HepG2 (cell line): ENCODE data around the gene ZNF605. TPM values are rescaled to one million over a fixed set of nuclear protein-coding genes. Genes with fewer than 3 reads are reported as not detected.

Experiments used
- ARHGAP35 ChIP-seq: sonication (generic); formaldehyde crosslinking; IDR thresholded peaks from 2 replicates; pipeline ENCODE4 v1.9.0; 2022; ENCODE audit warnings: mild to moderate bottlenecking, inconsistent platforms, moderate library complexity, missing genetic modification reagents, borderline replicate concordance
- BRD4 ChIP-seq: sonication (generic); formaldehyde crosslinking; IDR thresholded peaks from 2 replicates; pipeline ENCODE4 v1.4.0; 2020; ENCODE audit warnings: missing genetic modification reagents
- FOSL1 ChIP-seq: sonication (generic); formaldehyde crosslinking; IDR thresholded peaks from 2 replicates; pipeline ENCODE4 v1.9.0; 2021; ENCODE audit warnings: missing genetic modification reagents, borderline replicate concordance
- HNF4A ChIP-seq: sonication (generic); formaldehyde crosslinking; IDR thresholded peaks from 2 replicates; pipeline ENCODE4 v1.4.0; 2020; ENCODE audit warnings: missing genetic modification reagents
- HOXA3 ChIP-seq: sonication (generic); formaldehyde crosslinking; IDR thresholded peaks from 2 replicates; pipeline ENCODE4 v1.5.0; 2020; ENCODE audit warnings: missing genetic modification reagents
- KDM1A ChIP-seq: IDR thresholded peaks from 2 replicates; pipeline ENCODE4 v1.6.1; 2016; ENCODE audit warnings: missing compliant biosample characterization
- KDM2A ChIP-seq: sonication (generic); formaldehyde crosslinking; IDR thresholded peaks from 2 replicates; pipeline ENCODE4 v1.4.0; 2020; ENCODE audit warnings: low read depth, missing genetic modification reagents, borderline replicate concordance
- MED13 ChIP-seq: sonication (generic); formaldehyde crosslinking; IDR thresholded peaks from 2 replicates; pipeline ENCODE4 v1.5.0; 2020; ENCODE audit warnings: missing genetic modification reagents
- RAD21 ChIP-seq: fragments of 450-650 bp; formaldehyde crosslinking; IDR thresholded peaks from 2 replicates; pipeline ENCODE4 v1.5.0; 2020; ENCODE audit warnings: mild to moderate bottlenecking
- TP53 ChIP-seq: sonication (generic); formaldehyde crosslinking; conservative IDR thresholded peaks from 2 replicates; pipeline ENCODE4 v1.4.0; 2020; ENCODE audit warnings: missing genetic modification reagents
- YEATS4 ChIP-seq: sonication (generic); formaldehyde crosslinking; IDR thresholded peaks from 2 replicates; pipeline ENCODE4 v1.4.0; 2020; ENCODE audit warnings: missing genetic modification reagents, borderline replicate concordance
- ZBTB3 ChIP-seq: sonication (generic); formaldehyde crosslinking; IDR thresholded peaks from 2 replicates; pipeline ENCODE4 v1.4.0; 2020; ENCODE audit warnings: low read depth, mild to moderate bottlenecking, moderate library complexity, missing genetic modification reagents, borderline replicate concordance
- ZKSCAN1 ChIP-seq: fragments of 150-350 bp; IDR thresholded peaks from 2 replicates; pipeline ENCODE4 v1.6.1; 2014; ENCODE audit warnings: low read length
- ZKSCAN8 ChIP-seq: IDR thresholded peaks from 2 replicates; pipeline ENCODE4 v1.6.1; 2016; ENCODE audit warnings: borderline replicate concordance, missing genetic modification reagents, missing compliant biosample characterization
- ZNF251 ChIP-seq: sonication (generic); formaldehyde crosslinking; IDR thresholded peaks from 2 replicates; pipeline ENCODE4 v1.9.0; 2021; ENCODE audit warnings: mild to moderate bottlenecking, missing genetic modification reagents
- ZNF264 ChIP-seq: sonication (generic); formaldehyde crosslinking; IDR thresholded peaks from 2 replicates; pipeline ENCODE4 v1.4.0; 2020; ENCODE audit warnings: missing genetic modification reagents
- ZNF30 ChIP-seq: sonication (generic); formaldehyde crosslinking; IDR thresholded peaks from 2 replicates; pipeline ENCODE4 v1.5.0; 2020; ENCODE audit warnings: mild to moderate bottlenecking, missing genetic modification reagents
- ZNF34 ChIP-seq: sonication (generic); formaldehyde crosslinking; IDR thresholded peaks from 2 replicates; pipeline ENCODE4 v1.4.0; 2020; ENCODE audit warnings: mild to moderate bottlenecking, missing genetic modification reagents, borderline replicate concordance
- ZNF607 ChIP-seq: sonication (generic); formaldehyde crosslinking; IDR thresholded peaks from 2 replicates; pipeline ENCODE4 v1.5.1; 2020; ENCODE audit warnings: missing genetic modification reagents, mild to moderate bottlenecking, borderline replicate concordance
- ZNF709 ChIP-seq: sonication (generic); formaldehyde crosslinking; IDR thresholded peaks from 2 replicates; pipeline ENCODE4 v1.5.0; 2020; ENCODE audit warnings: mild to moderate bottlenecking, missing genetic modification reagents
- ZNF878 ChIP-seq: sonication (generic); formaldehyde crosslinking; IDR thresholded peaks from 2 replicates; pipeline ENCODE4 v1.8.1; 2023; ENCODE audit warnings: mild to moderate bottlenecking, missing genetic modification reagents, moderate library complexity
- polyA plus RNA-seq, 8 experiments: library from polyadenylated mRNA; depleted of rRNA in 3 of 8; stranded (reverse) in 7 of 8; unstranded in 1 of 8; fragments of >200 nt; fragmentation: Illumina TruSeq in 4 of 8; extraction: Trizol in 4 of 8; gene quantifications; 2 replicates each; pipeline versions ENCODE4 v1.2.1 to v1.2.3, GENCODE V29; 2011 to 2016; ENCODE audit warnings: low read depth in 4 of 8, missing spikeins in 1 of 8, mixed read lengths in 1 of 8; ENCODE audit not compliant: insufficient read depth in 1 of 8
- total RNA-seq, 5 experiments: library from RNA; depleted of rRNA; stranded (reverse); fragments of >200 nt; fragmentation: Illumina TruSeq; extraction: Trizol; gene quantifications; 2 replicates each; pipeline ENCODE4 v1.2.3, GENCODE V29; 2016; ENCODE audit warnings: low read depth in 1 of 5
- TF ChIP-seq, protein P1 (sequence below): sonication (generic); formaldehyde crosslinking; IDR thresholded peaks from 2 replicates; pipeline ENCODE4 v1.8.0; 2022; ENCODE audit warnings: mild to moderate bottlenecking, missing genetic modification reagents
- TF ChIP-seq, protein P2 (sequence below): sonication (generic); formaldehyde crosslinking; IDR thresholded peaks from 2 replicates; pipeline ENCODE4 v1.5.1; 2020; ENCODE audit warnings: missing genetic modification reagents, mild to moderate bottlenecking, borderline replicate concordance
- TF ChIP-seq, protein P3 (sequence below): sonication (generic); formaldehyde crosslinking; IDR thresholded peaks from 2 replicates; pipeline ENCODE4 v1.4.0; 2020; ENCODE audit warnings: missing genetic modification reagents
- TF ChIP-seq, protein P4 (sequence below): IDR thresholded peaks from 2 replicates; pipeline ENCODE4 v1.6.1; 2016
- TF ChIP-seq, protein P5 (sequence below): IDR thresholded peaks from 2 replicates; pipeline ENCODE4 v1.6.1; 2016; ENCODE audit warnings: missing compliant biosample characterization, missing genetic modification reagents, borderline replicate concordance

Gene ZNF605
- total and polyA plus RNA-seq, 2 of the 13 experiments (the other 11 are each of a cell fraction or from before 2014, with no cell fraction given), result 6.7 to 6.8 TPM

DNA sequence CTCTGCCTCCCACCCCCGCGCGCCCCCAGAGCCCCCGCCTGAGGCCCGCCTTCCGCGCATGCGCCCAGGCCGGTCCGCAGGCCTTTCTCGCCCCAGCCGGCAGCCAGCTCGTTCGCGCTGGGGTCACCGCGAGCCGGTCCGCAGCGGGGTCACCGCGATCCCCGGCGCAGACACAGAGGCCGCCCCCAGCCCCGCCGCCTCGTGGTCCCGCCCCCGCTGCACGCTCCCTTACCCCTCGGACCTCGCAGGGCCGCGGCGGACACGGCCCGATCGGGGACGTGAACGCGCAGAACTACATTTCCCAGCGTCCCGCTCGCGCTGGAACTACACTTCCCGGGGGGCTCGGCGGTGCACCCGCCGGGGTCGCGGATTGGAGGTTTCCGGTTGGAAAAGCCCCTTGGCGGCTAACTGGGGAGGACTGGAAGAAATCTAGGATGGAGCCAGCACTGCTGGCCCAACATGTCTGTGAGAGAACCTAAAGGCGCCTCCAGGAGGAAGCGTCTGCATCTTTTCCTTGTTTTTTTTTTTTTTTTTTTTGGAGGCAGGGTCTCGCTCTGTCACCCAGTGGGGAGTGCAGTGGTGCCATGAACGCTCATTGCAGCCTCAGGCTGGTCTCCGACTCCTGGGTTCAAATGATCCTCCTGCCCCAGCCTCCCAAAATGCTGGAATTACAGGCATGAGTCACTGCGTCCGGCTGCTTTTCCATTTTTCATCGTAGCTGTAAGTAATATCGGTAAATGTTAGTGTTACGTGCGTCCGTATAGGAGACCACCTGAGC, at the start of gene ZNF605 (continued):
- TF ChIP-seq YEATS4 (CRISPR knock-in tag) (no peak; the same call in none of the 2 replicates), ZNF607 (CRISPR knock-in tag) (peak; percentile 81; the same call in 1 of the 2 replicates), KDM2A (CRISPR knock-in tag) (peak; percentile 69; the same call in 1 of the 2 replicates), ZNF34 (CRISPR knock-in tag) (no peak), HNF4A (CRISPR knock-in tag) (no peak), ZKSCAN1 (no peak), ZNF709 (CRISPR knock-in tag) (0 out of 2 replicates have a peak, but pooled peaks have one; percentile 35), RAD21 (CRISPR knock-in tag) (no peak), HOXA3 (CRISPR knock-in tag) (peak; percentile 71; the same call in 1 of the 2 replicates), ZNF878 (CRISPR knock-in tag) (no peak), ZNF30 (CRISPR knock-in tag) (no peak), TP53 (CRISPR knock-in tag) (no peak), ZNF264 (CRISPR knock-in tag) (0 out of 2 replicates have a peak, but pooled peaks have one; percentile 41), ARHGAP35 (CRISPR knock-in tag) (no peak), ZKSCAN8 (no peak), BRD4 (no peak), MED13 (CRISPR knock-in tag) (no peak), ZNF251 (no peak), KDM1A (CRISPR knock-in tag) (no peak), ZBTB3 (CRISPR knock-in tag) (0 out of 2 replicates have a peak, but pooled peaks have one; percentile 35), FOSL1 (CRISPR knock-in tag) (no peak)
- TF ChIP-seq, protein P1, sequence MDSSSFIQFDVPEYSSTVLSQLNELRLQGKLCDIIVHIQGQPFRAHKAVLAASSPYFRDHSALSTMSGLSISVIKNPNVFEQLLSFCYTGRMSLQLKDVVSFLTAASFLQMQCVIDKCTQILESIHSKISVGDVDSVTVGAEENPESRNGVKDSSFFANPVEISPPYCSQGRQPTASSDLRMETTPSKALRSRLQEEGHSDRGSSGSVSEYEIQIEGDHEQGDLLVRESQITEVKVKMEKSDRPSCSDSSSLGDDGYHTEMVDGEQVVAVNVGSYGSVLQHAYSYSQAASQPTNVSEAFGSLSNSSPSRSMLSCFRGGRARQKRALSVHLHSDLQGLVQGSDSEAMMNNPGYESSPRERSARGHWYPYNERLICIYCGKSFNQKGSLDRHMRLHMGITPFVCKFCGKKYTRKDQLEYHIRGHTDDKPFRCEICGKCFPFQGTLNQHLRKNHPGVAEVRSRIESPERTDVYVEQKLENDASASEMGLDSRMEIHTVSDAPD, result no peak
- TF ChIP-seq, protein P2, sequence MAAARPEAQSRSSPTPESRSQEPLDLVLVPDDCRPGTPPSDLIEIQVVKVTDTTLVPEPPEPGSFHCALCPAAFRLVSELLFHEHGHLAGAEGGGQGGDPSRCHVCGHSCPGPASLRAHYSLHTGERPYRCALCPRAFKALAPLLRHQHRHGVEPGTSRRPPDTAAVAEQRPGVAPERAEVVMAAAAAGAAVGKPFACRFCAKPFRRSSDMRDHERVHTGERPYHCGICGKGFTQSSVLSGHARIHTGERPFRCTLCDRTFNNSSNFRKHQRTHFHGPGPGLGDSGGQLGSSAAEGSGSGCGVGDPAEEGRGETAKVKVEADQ (CRISPR knock-in tag), result no peak
- TF ChIP-seq, protein P3, sequence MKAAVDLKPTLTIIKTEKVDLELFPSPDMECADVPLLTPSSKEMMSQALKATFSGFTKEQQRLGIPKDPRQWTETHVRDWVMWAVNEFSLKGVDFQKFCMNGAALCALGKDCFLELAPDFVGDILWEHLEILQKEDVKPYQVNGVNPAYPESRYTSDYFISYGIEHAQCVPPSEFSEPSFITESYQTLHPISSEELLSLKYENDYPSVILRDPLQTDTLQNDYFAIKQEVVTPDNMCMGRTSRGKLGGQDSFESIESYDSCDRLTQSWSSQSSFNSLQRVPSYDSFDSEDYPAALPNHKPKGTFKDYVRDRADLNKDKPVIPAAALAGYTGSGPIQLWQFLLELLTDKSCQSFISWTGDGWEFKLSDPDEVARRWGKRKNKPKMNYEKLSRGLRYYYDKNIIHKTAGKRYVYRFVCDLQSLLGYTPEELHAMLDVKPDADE (CRISPR knock-in tag), result no peak
- TF ChIP-seq, protein P4, sequence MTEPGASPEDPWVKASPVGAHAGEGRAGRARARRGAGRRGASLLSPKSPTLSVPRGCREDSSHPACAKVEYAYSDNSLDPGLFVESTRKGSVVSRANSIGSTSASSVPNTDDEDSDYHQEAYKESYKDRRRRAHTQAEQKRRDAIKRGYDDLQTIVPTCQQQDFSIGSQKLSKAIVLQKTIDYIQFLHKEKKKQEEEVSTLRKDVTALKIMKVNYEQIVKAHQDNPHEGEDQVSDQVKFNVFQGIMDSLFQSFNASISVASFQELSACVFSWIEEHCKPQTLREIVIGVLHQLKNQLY (CRISPR knock-in tag), result no peak
- TF ChIP-seq, protein P5, sequence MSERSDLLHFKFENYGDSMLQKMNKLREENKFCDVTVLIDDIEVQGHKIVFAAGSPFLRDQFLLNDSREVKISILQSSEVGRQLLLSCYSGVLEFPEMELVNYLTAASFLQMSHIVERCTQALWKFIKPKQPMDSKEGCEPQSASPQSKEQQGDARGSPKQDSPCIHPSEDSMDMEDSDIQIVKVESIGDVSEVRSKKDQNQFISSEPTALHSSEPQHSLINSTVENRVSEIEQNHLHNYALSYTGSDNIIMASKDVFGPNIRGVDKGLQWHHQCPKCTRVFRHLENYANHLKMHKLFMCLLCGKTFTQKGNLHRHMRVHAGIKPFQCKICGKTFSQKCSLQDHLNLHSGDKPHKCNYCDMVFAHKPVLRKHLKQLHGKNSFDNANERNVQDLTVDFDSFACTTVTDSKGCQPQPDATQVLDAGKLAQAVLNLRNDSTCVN, result no peak
